GM19463 (cell line): ENCODE results near the gene TSPEAR.

Source experiments
- ATAC-seq: cut with Tn5 transposase; IDR thresholded peaks from one replicate; pipeline ENCODE4 v1.9.1; 2021; ENCODE audit warnings: mild to moderate bottlenecking, moderate library complexity; ENCODE audit not compliant: unreplicated experiment

The TSPEAR gene

DNA sequence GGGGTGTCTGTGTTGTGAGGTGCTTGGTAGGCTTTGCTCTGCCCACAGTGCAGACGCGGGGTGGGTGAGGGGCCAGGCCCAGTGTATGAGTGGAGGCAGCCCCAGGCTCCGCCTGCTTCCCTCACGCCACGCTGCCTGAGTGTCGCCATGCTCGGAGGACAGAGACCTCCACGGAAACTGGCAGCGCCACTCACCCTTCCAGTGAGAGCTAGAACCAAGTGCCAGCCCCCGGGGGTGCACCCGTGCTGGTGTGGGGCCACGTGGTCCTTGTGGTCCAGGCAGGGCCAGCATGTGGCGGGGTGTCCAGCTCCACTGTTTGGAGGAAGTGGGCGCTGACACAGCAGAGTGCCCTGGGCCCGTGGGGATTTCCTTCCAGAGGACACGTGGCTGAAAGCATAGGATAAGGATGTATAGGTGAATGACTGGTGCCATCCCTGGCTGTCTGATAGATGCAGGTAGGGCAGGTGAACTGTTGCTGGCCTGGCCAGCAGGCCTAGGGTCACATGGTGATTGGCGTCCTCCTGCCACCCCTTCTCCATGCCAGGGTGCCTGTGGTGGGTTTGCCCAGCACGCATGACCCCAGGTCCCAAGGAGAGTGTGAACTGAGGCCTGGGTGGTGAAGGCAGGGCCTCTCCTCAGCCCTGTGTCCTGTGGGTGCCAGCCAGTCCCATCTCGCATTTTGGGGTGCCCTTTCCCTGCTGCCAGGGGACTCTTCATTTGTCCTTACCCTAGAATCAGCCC is 252.2 kb downstream of the TSPEAR start:
- ATAC-seq = no peak

DNA sequence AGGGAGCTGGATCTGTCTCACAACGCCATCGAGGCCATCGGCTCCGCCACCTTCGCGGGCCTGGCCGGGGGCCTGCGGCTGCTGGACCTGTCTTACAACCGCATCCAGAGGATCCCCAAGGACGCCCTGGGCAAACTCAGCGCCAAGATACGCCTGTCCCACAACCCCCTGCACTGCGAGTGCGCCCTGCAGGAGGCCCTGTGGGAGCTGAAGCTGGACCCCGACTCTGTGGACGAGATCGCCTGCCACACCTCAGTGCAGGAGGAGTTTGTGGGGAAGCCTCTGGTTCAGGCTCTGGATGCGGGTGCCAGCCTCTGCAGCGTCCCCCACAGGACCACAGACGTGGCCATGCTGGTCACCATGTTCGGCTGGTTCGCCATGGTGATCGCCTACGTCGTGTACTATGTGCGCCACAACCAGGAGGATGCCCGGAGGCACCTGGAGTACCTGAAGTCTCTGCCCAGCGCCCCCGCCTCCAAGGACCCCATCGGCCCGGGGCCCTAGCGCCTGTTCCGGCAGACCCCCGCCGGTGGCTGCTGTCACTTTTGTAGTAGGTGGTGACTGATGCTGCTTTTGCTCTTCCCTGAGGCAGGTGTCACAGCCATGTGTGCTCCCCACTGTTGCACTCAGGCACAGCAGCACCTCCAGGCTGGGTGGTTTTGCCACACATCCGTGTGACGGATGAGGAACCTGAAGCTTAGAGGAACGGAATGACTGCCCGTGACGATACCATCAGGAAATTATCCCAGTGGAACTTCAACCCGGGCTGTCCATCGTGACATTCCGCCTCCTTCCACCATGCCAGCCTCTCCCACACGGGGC is 254.2 kb downstream of the TSPEAR start:
- no peak for ATAC-seq

DNA sequence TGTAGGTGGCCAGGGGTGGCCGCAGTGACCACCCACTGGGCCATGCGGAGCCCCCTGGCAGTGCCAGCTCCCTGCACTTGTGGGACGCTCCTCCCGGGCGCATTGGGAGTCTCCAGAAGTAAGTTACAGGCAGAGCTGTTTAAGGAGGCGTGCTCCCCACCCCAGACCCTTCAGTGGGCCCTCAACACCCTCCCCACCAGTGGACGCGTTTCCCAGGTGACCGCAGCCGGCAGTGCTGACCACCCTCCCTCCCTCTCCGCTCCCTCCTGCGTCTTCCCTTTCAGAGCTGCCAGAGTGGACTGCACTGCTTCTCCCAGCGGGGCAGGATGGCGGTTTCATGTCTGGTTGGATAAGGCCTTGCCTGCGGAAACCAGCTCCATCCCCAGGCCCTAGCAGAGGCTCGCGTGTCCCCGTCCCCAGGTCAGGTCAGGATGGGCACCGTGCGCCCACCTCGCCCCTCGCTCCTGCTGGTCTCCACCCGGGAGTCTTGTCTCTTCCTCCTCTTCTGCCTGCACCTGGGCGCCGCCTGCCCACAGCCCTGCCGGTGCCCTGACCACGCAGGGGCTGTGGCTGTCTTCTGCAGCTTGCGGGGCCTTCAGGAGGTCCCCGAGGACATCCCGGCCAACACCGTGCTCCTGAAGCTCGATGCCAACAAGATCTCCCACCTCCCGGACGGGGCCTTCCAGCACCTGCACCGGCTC is 255.0 kb downstream of the TSPEAR start:
- ATAC-seq = no peak

GRCh38 chr21:44455524-44456213 is 255.7 kb downstream of the TSPEAR start:
- ATAC-seq = no peak

- ATAC-seq = no peak
Measured at GRCh38 chr21:44454747-44455523, 256.4 kb downstream of the TSPEAR start, which contains the start of gene LRRC3. LRRC3 (plus strand) TSS chr21:44455510; CDS start chr21:44456645, 1,135 bp downstream.

- ATAC-seq = no peak
Measured at GRCh38 chr21:44454058-44454457, 257.3 kb downstream of the TSPEAR start.

- no peak for ATAC-seq
Measured at GRCh38 chr21:44453120-44453519, 258.3 kb downstream of the TSPEAR start.

DNA sequence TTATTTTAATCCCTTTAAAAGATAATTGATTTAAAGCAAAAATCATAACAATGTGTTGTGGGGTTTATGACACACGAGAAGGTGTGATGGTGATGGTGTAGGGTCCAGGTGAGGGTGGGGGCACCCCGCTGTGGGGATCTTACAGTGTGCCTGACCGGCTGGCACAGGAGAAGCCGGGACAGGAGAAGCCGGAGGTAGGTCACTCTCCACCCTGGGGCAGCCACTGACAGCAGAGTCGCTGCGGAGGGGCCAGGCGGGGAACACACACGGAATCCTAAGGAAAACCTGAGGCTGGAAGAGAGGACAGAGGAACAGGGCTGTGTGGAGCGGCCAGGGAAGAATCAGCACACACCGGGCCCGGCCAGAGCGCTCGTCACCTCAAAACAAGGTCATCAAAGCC is 260.4 kb downstream of the TSPEAR start:
- no peak for ATAC-seq

- no peak for ATAC-seq
Measured at GRCh38 chr21:44450402-44450801, 261.0 kb downstream of the TSPEAR start.

DNA sequence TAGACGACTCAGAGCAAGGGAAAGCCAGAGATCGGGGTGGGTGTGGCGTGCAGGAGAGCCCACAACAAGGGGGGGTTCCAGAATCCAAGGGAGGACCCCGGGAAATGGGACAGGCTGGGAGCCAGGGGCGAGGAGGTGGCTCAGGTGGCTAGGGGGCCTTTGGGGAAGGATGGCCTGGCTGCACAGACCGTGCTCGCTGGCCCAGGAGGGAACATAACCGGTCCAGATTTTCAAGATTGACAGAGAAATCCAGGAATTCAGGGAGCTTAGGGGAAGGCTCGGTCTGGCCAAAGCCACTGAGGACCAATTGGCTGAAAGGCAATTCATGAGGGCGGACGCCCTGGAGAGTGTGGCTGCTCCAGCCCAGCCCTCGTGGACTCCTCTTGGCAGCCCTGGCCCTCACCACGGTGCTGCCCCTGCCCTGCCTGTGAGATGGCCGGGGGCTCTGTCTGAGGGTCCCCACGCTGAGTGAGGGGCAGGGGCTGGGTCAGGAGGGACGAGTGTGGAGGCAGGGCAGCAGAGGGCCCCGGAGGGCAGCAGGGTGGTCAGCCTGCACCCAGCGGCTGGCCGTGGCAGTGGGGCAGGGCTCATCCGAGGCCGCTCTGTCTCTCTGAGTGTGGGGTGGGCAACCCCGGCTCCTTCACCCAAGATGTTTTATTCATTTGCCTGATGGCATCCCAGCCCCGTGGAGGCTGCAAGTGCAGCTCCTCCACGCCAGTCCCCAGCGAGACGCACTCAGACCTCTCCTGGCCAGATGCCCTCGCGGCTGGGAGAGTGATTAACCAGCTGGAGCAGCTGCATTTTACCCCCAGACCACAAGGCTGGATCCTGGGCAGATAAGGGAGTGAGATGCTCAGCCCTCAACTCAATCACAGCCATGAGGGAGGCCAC is 261.7 kb downstream of the TSPEAR start:
- ATAC-seq = no peak

GRCh38 chr21:44448651-44449131 is 262.7 kb downstream of the TSPEAR start:
- no peak for ATAC-seq
